PFSK-1 (cell line): ENCODE measurements around the gene TMIGD3.

Source experiments
- POLR2AphosphoS5 ChIP-seq: IDR thresholded peaks from 2 replicates; pipeline ENCODE4 v1.6.1; 2012; ENCODE audit warnings: low read depth, mild to moderate bottlenecking, control low read depth, low read length, moderate library complexity
- REST ChIP-seq, 2 experiments: IDR thresholded peaks; 2 replicates each; pipeline versions ENCODE4 v1.6.1 to v1.8.0; 2011 to 2012; ENCODE audit warnings: low read depth in 2 of 2, low read length in 2 of 2, control low read depth in 1 of 2, inconsistent platforms in 1 of 2, mild to moderate bottlenecking in 1 of 2, moderate library complexity in 1 of 2; ENCODE audit not compliant: insufficient read depth in 1 of 2
- SIN3A ChIP-seq: IDR thresholded peaks from 2 replicates; pipeline ENCODE4 v1.6.1; 2012; ENCODE audit warnings: mild to moderate bottlenecking, low read length, moderate library complexity, borderline replicate concordance; ENCODE audit not compliant: insufficient read depth
- TAF1 ChIP-seq: IDR thresholded peaks from 2 replicates; pipeline ENCODE4 v1.6.1; 2012; ENCODE audit warnings: low read length, control low read depth, borderline replicate concordance; ENCODE audit not compliant: insufficient read depth

- TF ChIP-seq POLR2AphosphoS5, result no peak
- TF ChIP-seq REST (IDR thresholded peaks at IDR 0.05; ENCODE audit: insufficient read depth in 1 of 2, low read depth in 2 of 2, low read length in 2 of 2), result no peak
- no peak for TF ChIP-seq SIN3A
- no peak for TF ChIP-seq TAF1
These were observed 34.7 kb downstream of the TMIGD3 start for GRCh38 chr1:111468717-111469100.
